Keratinocyte (primary cell): ENCODE results near the gene TRIM47. TPM values are rescaled to one million over a fixed set of nuclear protein-coding genes. Genes with fewer than 3 reads are reported as not detected.

Experiments used
- DNase-seq: peaks from one replicate; pipeline ENCODE4 v3.0.0-alpha.2; 2011; ENCODE audit warnings: low read depth, missing footprints, low spot score
- FAIRE-seq: peaks from 2 replicates; lab custom pipeline; 2011; peaks lifted over from hg19 to GRCh38; lab: Jason Lieb, UNC
- H2AFZ ChIP-seq: 2 replicates; pipeline ENCODE4 v1.6.0; 2012; ENCODE audit warnings: low read length, control low read depth, inconsistent platforms; ENCODE audit not compliant: control insufficient read depth
- H3K27ac ChIP-seq: 2 replicates; pipeline ENCODE4 v1.5.1; 2011; ENCODE audit warnings: low read length; ENCODE audit not compliant: control insufficient read depth, insufficient read depth
- H3K27me3 ChIP-seq: 3 replicates; pipeline ENCODE4 v1.6.0; 2011; ENCODE audit warnings: low read length; ENCODE audit not compliant: control insufficient read depth, insufficient read depth; ENCODE audit errors: extremely low read depth
- H3K36me3 ChIP-seq, 2 experiments: 2 replicates in 1 of 2; 3 replicates in 1 of 2; pipeline ENCODE4 v1.5.1; 2011; ENCODE audit warnings: low read length in 2 of 2, mild to moderate bottlenecking in 1 of 2; ENCODE audit not compliant: control insufficient read depth in 2 of 2, insufficient read depth in 2 of 2; ENCODE audit errors: extremely low read depth in 1 of 2
- H3K4me1 ChIP-seq: 3 replicates; pipeline ENCODE4 v1.5.1; 2011; ENCODE audit warnings: low read length; ENCODE audit not compliant: control insufficient read depth, insufficient read depth; ENCODE audit errors: extremely low read depth
- H3K4me2 ChIP-seq: 3 replicates; pipeline ENCODE4 v1.6.0; 2011; ENCODE audit warnings: low read depth, low read length; ENCODE audit not compliant: control insufficient read depth, insufficient read depth; ENCODE audit errors: extremely low read depth
- H3K4me3 ChIP-seq, 3 experiments: fragments of 200-600 bp in 1 of 3; sonication (generic) in 1 of 3; 2 replicates in 2 of 3; 3 replicates in 1 of 3; pipeline ENCODE4 v1.5.1; 2011 to 2016; ENCODE audit warnings: low read length in 3 of 3, mild to moderate bottlenecking in 3 of 3, control low read depth in 2 of 3, inconsistent platforms in 1 of 3, low read depth in 1 of 3, mixed read lengths in 1 of 3, mixed run types in 1 of 3, moderate library complexity in 1 of 3; ENCODE audit not compliant: control insufficient read depth in 2 of 3, insufficient read depth in 2 of 3; ENCODE audit errors: extremely low read depth in 1 of 3
- H3K79me2 ChIP-seq: 2 replicates; pipeline ENCODE4 v1.6.0; 2012; ENCODE audit warnings: low read length; ENCODE audit not compliant: control insufficient read depth, insufficient read depth
- H3K9ac ChIP-seq: 3 replicates; pipeline ENCODE4 v1.6.0; 2011; ENCODE audit warnings: low read length; ENCODE audit not compliant: control insufficient read depth, insufficient read depth; ENCODE audit errors: extremely low read depth
- H3K9me1 ChIP-seq: 3 replicates; pipeline ENCODE4 v1.6.0; 2011; ENCODE audit warnings: low read length; ENCODE audit not compliant: control insufficient read depth, insufficient read depth; ENCODE audit errors: extremely low read depth
- H3K9me3 ChIP-seq: 2 replicates; pipeline ENCODE4 v1.5.1; 2012; ENCODE audit warnings: low read depth, low read length; ENCODE audit not compliant: control insufficient read depth
- H4K20me1 ChIP-seq: 3 replicates; pipeline ENCODE4 v1.6.0; 2011; ENCODE audit warnings: low read length; ENCODE audit not compliant: control insufficient read depth, insufficient read depth; ENCODE audit errors: extremely low read depth
- CTCF ChIP-seq, 3 experiments: IDR thresholded peaks in 1 of 3; conservative IDR thresholded peaks in 1 of 3; optimal IDR thresholded peaks in 1 of 3; 2 replicates in 2 of 3; 3 replicates in 1 of 3; pipeline versions ENCODE3 to v1.5.1; 2011; ENCODE audit warnings: low read length in 3 of 3, mild to moderate bottlenecking in 3 of 3, moderate library complexity in 2 of 3, control low read depth in 1 of 3, inconsistent platforms in 1 of 3; ENCODE audit not compliant: insufficient read depth in 2 of 3; ENCODE audit errors: extremely low read depth in 1 of 3
- EZH2 ChIP-seq: IDR thresholded peaks from one replicate; pipeline ENCODE4 v1.6.1; 2012; ENCODE audit warnings: inconsistent platforms, mild to moderate bottlenecking, low read length, moderate library complexity
- dilution Hi-C: fragments of 300-500 bp; cut with MboI; formaldehyde crosslinking; loops from one replicate; pipeline ENCODE4 v1.7.0; 2020; ENCODE audit warnings: low sequenced_read_pairs; ENCODE audit not compliant: extremely low pct_ligation_motif_present
- polyA plus RNA-seq, 5 experiments: library from polyadenylated mRNA; depleted of rRNA in 3 of 5; stranded (reverse) in 3 of 5; stranded (forward) in 1 of 5; unstranded in 1 of 5; fragments of >200 nt; gene quantifications; 1 replicate in 1 of 5; 2 replicates in 3 of 5; 3 replicates in 1 of 5; pipeline versions ENCODE4 v1.2.1 to v1.2.3, GENCODE V29; 2011 to 2012; ENCODE audit warnings: missing spikeins in 2 of 5, low read depth in 1 of 5, low replicate concordance in 1 of 5

Gene TRIM47
- polyA plus RNA-seq, 1 donor (not counting 4 experiments of a cell fraction or from before 2014, with no cell fraction given), result 9.4 TPM

GRCh38 chr17:75899767-75900468 is 21.5 kb upstream of the TRIM47 start:
- TF ChIP-seq EZH2 (no peak), CTCF (optimal IDR thresholded peaks at IDR 0.05 in 1 of 3, IDR thresholded peaks at IDR 0.05 in 1 of 3, conservative IDR thresholded peaks at IDR 0.05 in 1 of 3; ENCODE audit: extremely low read depth in 1 of 3, insufficient read depth in 2 of 3, low read length in 3 of 3) (no peak)
- dilution Hi-C loops, result no loop called here
- Histone ChIP-seq H3K9ac (no peak overlapping the region), H4K20me1 (no peaks in the 10 kb centered on the region), H3K9me3 (no peaks in the 10 kb centered on the region), H3K27ac (no peak overlapping the region), H3K9me1 (no peaks in the 10 kb centered on the region), H3K79me2 (peaks cover 13% of the 10 kb centered on the region), H3K27me3 (no peaks in the 10 kb centered on the region), H3K36me3 (peaks cover 18 to 28% of the 10 kb centered on the region in 2 experiments), H3K4me2 (no peak overlapping the region), H2AFZ (no peak overlapping the region), H3K4me1 (peaks cover 12% of the 10 kb centered on the region), H3K4me3 (no peak overlapping the region)
- DNase-seq, result no peak
- FAIRE-seq, result no peak

- Histone ChIP-seq H3K79me2 (peaks cover 11% of the 10 kb centered on the region), H3K36me3 (peaks cover 18 to 28% of the 10 kb centered on the region in 2 experiments), H3K27ac (no peak overlapping the region), H3K4me3 (no peak overlapping the region), H2AFZ (no peak overlapping the region), H3K4me1 (peaks cover 12% of the 10 kb centered on the region), H3K9ac (no peak overlapping the region), H3K9me3 (no peaks in the 10 kb centered on the region), H3K9me1 (no peaks in the 10 kb centered on the region), H3K4me2 (no peak overlapping the region), H4K20me1 (no peaks in the 10 kb centered on the region), H3K27me3 (no peaks in the 10 kb centered on the region)
- FAIRE-seq, result no peak
- TF ChIP-seq CTCF (optimal IDR thresholded peaks at IDR 0.05 in 1 of 3, IDR thresholded peaks at IDR 0.05 in 1 of 3, conservative IDR thresholded peaks at IDR 0.05 in 1 of 3; ENCODE audit: extremely low read depth in 1 of 3, insufficient read depth in 2 of 3, low read length in 3 of 3) (no peak), EZH2 (no peak)
- dilution Hi-C loops, result no loop called here
- DNase-seq, result no peak
Observed at GRCh38 chr17:75899353-75899752, 21.0 kb upstream of the TRIM47 start.
